NOMO-1 treated with dmso at 0.1 percent for 144 hours (cell line): ENCODE measurements around the gene USP12.
"Not testable (repeated sequence)": the region's sequence is repeated elsewhere in the genome, so short reads cannot be mapped to it uniquely, and the experiment has no call there.

Experiments
- DNase-seq: peaks from one replicate; lab custom pipeline; 2025; ENCODE audit not compliant: unreplicated experiment; lab: John Stamatoyannopoulos, UW

Gene USP12

GRCh38 chr13:27171244-27171826 lies at the start of gene USP12:
TSS of gene USP12 (minus strand) at chr13:27171811. CDS start at chr13:27171639, 172 bp downstream.
- peak; percentile 56 for DNase-seq

GRCh38 chr13:27219611-27220010 lies 48.0 kb upstream of the USP12 start:
- DNase-seq, result no peak

- not testable (repeated sequence) for DNase-seq
Observed at GRCh38 chr13:27218861-27219260, 47.2 kb upstream of the USP12 start.

GRCh38 chr13:27217791-27218190 lies 46.2 kb upstream of the USP12 start:
- DNase-seq, result not testable (repeated sequence)

GRCh38 chr13:27213386-27213785 lies 41.8 kb upstream of the USP12 start:
- DNase-seq, result not testable (repeated sequence)

- DNase-seq, result no peak
Observed at GRCh38 chr13:27211771-27212364, 40.3 kb upstream of the USP12 start.

GRCh38 chr13:27211271-27211670 lies 39.7 kb upstream of the USP12 start:
- DNase-seq, result no peak

GRCh38 chr13:27208514-27208913 lies 36.9 kb upstream of the USP12 start:
- DNase-seq, result no peak

GRCh38 chr13:27203854-27204253 lies 32.2 kb upstream of the USP12 start:
- no peak for DNase-seq

- DNase-seq, result no peak
Observed at GRCh38 chr13:27203186-27203585, 31.6 kb upstream of the USP12 start.

GRCh38 chr13:27201661-27202060 lies 30.1 kb upstream of the USP12 start:
- no peak for DNase-seq

- no peak for DNase-seq
Observed at GRCh38 chr13:27200413-27201070, 28.9 kb upstream of the USP12 start.

GRCh38 chr13:27199696-27200095 lies 28.1 kb upstream of the USP12 start:
- DNase-seq, result no peak

GRCh38 chr13:27199211-27199610 lies 27.6 kb upstream of the USP12 start:
- no peak for DNase-seq

GRCh38 chr13:27194895-27195764 lies 23.5 kb upstream of the USP12 start:
- DNase-seq, result no peak

GRCh38 chr13:27194209-27194608 lies 22.6 kb upstream of the USP12 start:
- no peak for DNase-seq

- no peak for DNase-seq
Observed at GRCh38 chr13:27193496-27193895, 21.9 kb upstream of the USP12 start.

GRCh38 chr13:27192973-27193372 lies 21.4 kb upstream of the USP12 start:
- no peak for DNase-seq

- not testable (repeated sequence) for DNase-seq
Observed at GRCh38 chr13:27192367-27192766, 20.8 kb upstream of the USP12 start.

- no peak for DNase-seq
Observed at GRCh38 chr13:27189192-27189591, 17.6 kb upstream of the USP12 start.

- DNase-seq, result no peak
Observed at GRCh38 chr13:27188239-27188638, 16.6 kb upstream of the USP12 start.

- no peak for DNase-seq
Observed at GRCh38 chr13:27186295-27186694, 14.7 kb upstream of the USP12 start.
